ENCODE results near the gene POLR2H.

The POLR2H gene

GRCh38 chr3:184360070-184360928 is 1.2 kb upstream of the POLR2H start:
- Histone ChIP-seq H3K9me3 (ENCODE audit: low read length) (no peaks in the 10 kb centered on the region), H2AFZ (ENCODE audit: low read depth, low read length) (no peak overlapping the region), H3K36me3 (ENCODE audit: insufficient read depth, low read length) (peaks cover 35% of the 10 kb centered on the region), H3K4me1 (ENCODE audit: insufficient read depth, low read length) (peaks cover 33% of the 10 kb centered on the region), H3K4me3 (ENCODE audit: low read length) (peak overlapping the region; percentile 62), H3K27me3 (ENCODE audit: insufficient read depth, low read length) (no peaks in the 10 kb centered on the region)

GRCh38 chr3:184360929-184361531 is 480 bp upstream of the POLR2H start:
- peaks cover 32% of the 10 kb centered on the region for H3K36me3 ChIP-seq (ENCODE audit: insufficient read depth, low read length)
- H3K27me3 ChIP-seq (ENCODE audit: insufficient read depth, low read length): no peaks in the 10 kb centered on the region
- no peaks in the 10 kb centered on the region for H3K9me3 ChIP-seq (ENCODE audit: low read length)
- peak overlapping the region; percentile 62 for H3K4me3 ChIP-seq (ENCODE audit: low read length)
- peaks cover 33% of the 10 kb centered on the region for H3K4me1 ChIP-seq (ENCODE audit: insufficient read depth, low read length)
- no peak overlapping the region for H2AFZ ChIP-seq (ENCODE audit: low read depth, low read length)

GRCh38 chr3:184361932-184362667 is 590 bp downstream of the POLR2H start:
- Histone ChIP-seq H3K9me3 (ENCODE audit: low read length) (no peaks in the 10 kb centered on the region), H3K36me3 (ENCODE audit: insufficient read depth, low read length) (peaks cover 36% of the 10 kb centered on the region)

GRCh38 chr3:184362668-184363546 is 1.4 kb downstream of the POLR2H start:
- H3K36me3 ChIP-seq (ENCODE audit: insufficient read depth, low read length): peaks cover 35% of the 10 kb centered on the region
- H3K4me3 ChIP-seq (ENCODE audit: low read length): peak overlapping the region; percentile 62
- no peaks in the 10 kb centered on the region for H3K27me3 ChIP-seq (ENCODE audit: insufficient read depth, low read length)
- no peaks in the 10 kb centered on the region for H3K9me3 ChIP-seq (ENCODE audit: low read length)
- H2AFZ ChIP-seq (ENCODE audit: low read depth, low read length): no peak overlapping the region
- H3K4me1 ChIP-seq (ENCODE audit: insufficient read depth, low read length): peaks cover 33% of the 10 kb centered on the region

More at GRCh38 chr3:184361932-184362667, 590 bp downstream of the POLR2H start:
- Histone ChIP-seq H3K4me1 (ENCODE audit: insufficient read depth, low read length) (peaks cover 33% of the 10 kb centered on the region), H3K27me3 (ENCODE audit: insufficient read depth, low read length) (no peaks in the 10 kb centered on the region), H2AFZ (ENCODE audit: low read depth, low read length) (no peak overlapping the region), H3K4me3 (ENCODE audit: low read length) (peak overlapping the region; percentile 62)

GRCh38 chr3:184366619-184367289 is 5.2 kb downstream of the POLR2H start:
- Histone ChIP-seq H3K27me3 (ENCODE audit: insufficient read depth, low read length) (no peaks in the 10 kb centered on the region), H3K4me3 (ENCODE audit: low read length) (no peak overlapping the region), H2AFZ (ENCODE audit: low read depth, low read length) (no peak overlapping the region), H3K36me3 (ENCODE audit: insufficient read depth, low read length) (peaks cover 46% of the 10 kb centered on the region), H3K4me1 (ENCODE audit: insufficient read depth, low read length) (peaks cover 21% of the 10 kb centered on the region), H3K9me3 (ENCODE audit: low read length) (no peaks in the 10 kb centered on the region)

- H2AFZ ChIP-seq (ENCODE audit: low read depth, low read length): no peak overlapping the region
- H3K36me3 ChIP-seq (ENCODE audit: insufficient read depth, low read length): peaks cover 46% of the 10 kb centered on the region
- H3K4me3 ChIP-seq (ENCODE audit: low read length): no peak overlapping the region
- no peaks in the 10 kb centered on the region for H3K27me3 ChIP-seq (ENCODE audit: insufficient read depth, low read length)
- H3K4me1 ChIP-seq (ENCODE audit: insufficient read depth, low read length): peaks cover 29% of the 10 kb centered on the region
- H3K9me3 ChIP-seq (ENCODE audit: low read length): no peaks in the 10 kb centered on the region
These were observed 6.6 kb downstream of the POLR2H start for GRCh38 chr3:184368116-184368515.

GRCh38 chr3:184368586-184369183 is 7.2 kb downstream of the POLR2H start:
- peaks cover 46% of the 10 kb centered on the region for H3K36me3 ChIP-seq (ENCODE audit: insufficient read depth, low read length)

GRCh38 chr3:184371570-184372018 is 10.1 kb downstream of the POLR2H start:
- no peaks in the 10 kb centered on the region for H3K9me3 ChIP-seq (ENCODE audit: low read length)
- H3K4me1 ChIP-seq (ENCODE audit: insufficient read depth, low read length): peaks cover 15% of the 10 kb centered on the region
- peaks cover 29% of the 10 kb centered on the region for H3K36me3 ChIP-seq (ENCODE audit: insufficient read depth, low read length)
- no peak overlapping the region for H3K4me3 ChIP-seq (ENCODE audit: low read length)
- no peaks in the 10 kb centered on the region for H3K27me3 ChIP-seq (ENCODE audit: insufficient read depth, low read length)
- no peak overlapping the region for H2AFZ ChIP-seq (ENCODE audit: low read depth, low read length)

More at GRCh38 chr3:184368586-184369183, 7.2 kb downstream of the POLR2H start:
- Histone ChIP-seq H3K9me3 (ENCODE audit: low read length) (no peaks in the 10 kb centered on the region), H3K27me3 (ENCODE audit: insufficient read depth, low read length) (no peaks in the 10 kb centered on the region), H2AFZ (ENCODE audit: low read depth, low read length) (no peak overlapping the region), H3K4me1 (ENCODE audit: insufficient read depth, low read length) (peaks cover 27% of the 10 kb centered on the region), H3K4me3 (ENCODE audit: low read length) (no peak overlapping the region)

GRCh38 chr3:184372296-184372821 is 10.8 kb downstream of the POLR2H start:
- Histone ChIP-seq H2AFZ (ENCODE audit: low read depth, low read length) (no peak overlapping the region), H3K4me1 (ENCODE audit: insufficient read depth, low read length) (peaks cover 18% of the 10 kb centered on the region), H3K4me3 (ENCODE audit: low read length) (no peak overlapping the region), H3K9me3 (ENCODE audit: low read length) (no peaks in the 10 kb centered on the region), H3K36me3 (ENCODE audit: insufficient read depth, low read length) (peaks cover 22% of the 10 kb centered on the region), H3K27me3 (ENCODE audit: insufficient read depth, low read length) (no peaks in the 10 kb centered on the region)

- H3K9me3 ChIP-seq (ENCODE audit: low read length): no peaks in the 10 kb centered on the region
- H3K4me3 ChIP-seq (ENCODE audit: low read length): no peak overlapping the region
- H3K36me3 ChIP-seq (ENCODE audit: insufficient read depth, low read length): peaks cover 18% of the 10 kb centered on the region
These were observed 11.4 kb downstream of the POLR2H start for GRCh38 chr3:184372911-184373310.

GRCh38 chr3:184373422-184373821 is 11.9 kb downstream of the POLR2H start:
- Histone ChIP-seq H3K36me3 (ENCODE audit: insufficient read depth, low read length) (peaks cover 13% of the 10 kb centered on the region), H3K4me3 (ENCODE audit: low read length) (no peak overlapping the region), H2AFZ (ENCODE audit: low read depth, low read length) (no peak overlapping the region), H3K9me3 (ENCODE audit: low read length) (no peaks in the 10 kb centered on the region), H3K27me3 (ENCODE audit: insufficient read depth, low read length) (no peaks in the 10 kb centered on the region), H3K4me1 (ENCODE audit: insufficient read depth, low read length) (peaks cover 29% of the 10 kb centered on the region)

More at GRCh38 chr3:184372911-184373310, 11.4 kb downstream of the POLR2H start:
- Histone ChIP-seq H3K4me1 (ENCODE audit: insufficient read depth, low read length) (peaks cover 24% of the 10 kb centered on the region), H3K27me3 (ENCODE audit: insufficient read depth, low read length) (no peaks in the 10 kb centered on the region), H2AFZ (ENCODE audit: low read depth, low read length) (no peak overlapping the region)
